Left ventricle myocardium inferior (tissue), 1 donor: ENCODE data around the gene ZNF76. TPM values are rescaled to one million over a fixed set of nuclear protein-coding genes. Genes with fewer than 3 reads are reported as not detected.

ENCODE experiments used
- DNase-seq: peaks from one replicate; pipeline ENCODE4 v3.0.0-alpha.2; 2020
- H3K27ac ChIP-seq: fragments of 200-600 bp; replicated peaks from 2 replicates; pipeline ENCODE4 v1.8.0; 2021
- H3K27me3 ChIP-seq: fragments of 200-600 bp; 2 replicates; pipeline ENCODE4 v1.8.0; 2021; ENCODE audit warnings: low read depth
- H3K36me3 ChIP-seq: fragments of 200-600 bp; 2 replicates; pipeline ENCODE4 v1.8.0; 2021
- H3K4me1 ChIP-seq: fragments of 200-600 bp; 2 replicates; pipeline ENCODE4 v1.8.0; 2021
- H3K4me3 ChIP-seq: fragments of 200-600 bp; 2 replicates; pipeline ENCODE4 v1.8.0; 2021; ENCODE audit warnings: mild to moderate bottlenecking, moderate library complexity
- H3K9me3 ChIP-seq: fragments of 200-600 bp; replicated peaks from 2 replicates; pipeline ENCODE4 v1.8.0; 2021
- intact Hi-C: fragments of 100-400 bp; cut with micrococcal nuclease; formaldehyde crosslinking; loops from one replicate; pipeline ENCODE4 v1.11.0; 2022
- total RNA-seq: library from RNA; stranded (reverse); fragmentation: NEBNext Ultra II Directional; extraction: Animal tissue kit (Norgen Biotek cat#: 25700); gene quantifications from one replicate; pipeline ENCODE4 v1.2.1, GENCODE V29; 2021
- TF ChIP-seq, protein P1 (sequence below): fragments of 200-600 bp; IDR thresholded peaks from 2 replicates; pipeline ENCODE4 v1.8.0; 2021; ENCODE audit warnings: antibody characterized with exemption, mild to moderate bottlenecking, borderline replicate concordance
- donor health status: DM: no; HTN: yes; CAD: no; lungs with severe emphysema.

Gene ZNF76
- total RNA-seq, 1 donor from 2014 or later: 38.7 TPM

- H3K4me3 ChIP-seq: no peak overlapping the region
- no peak for DNase-seq
- H3K27me3 ChIP-seq: no peaks in the 10 kb centered on the region
- H3K36me3 ChIP-seq: peaks cover 98% of the 10 kb centered on the region
- intact Hi-C loops: no loop called here
- TF ChIP-seq, protein P1, sequence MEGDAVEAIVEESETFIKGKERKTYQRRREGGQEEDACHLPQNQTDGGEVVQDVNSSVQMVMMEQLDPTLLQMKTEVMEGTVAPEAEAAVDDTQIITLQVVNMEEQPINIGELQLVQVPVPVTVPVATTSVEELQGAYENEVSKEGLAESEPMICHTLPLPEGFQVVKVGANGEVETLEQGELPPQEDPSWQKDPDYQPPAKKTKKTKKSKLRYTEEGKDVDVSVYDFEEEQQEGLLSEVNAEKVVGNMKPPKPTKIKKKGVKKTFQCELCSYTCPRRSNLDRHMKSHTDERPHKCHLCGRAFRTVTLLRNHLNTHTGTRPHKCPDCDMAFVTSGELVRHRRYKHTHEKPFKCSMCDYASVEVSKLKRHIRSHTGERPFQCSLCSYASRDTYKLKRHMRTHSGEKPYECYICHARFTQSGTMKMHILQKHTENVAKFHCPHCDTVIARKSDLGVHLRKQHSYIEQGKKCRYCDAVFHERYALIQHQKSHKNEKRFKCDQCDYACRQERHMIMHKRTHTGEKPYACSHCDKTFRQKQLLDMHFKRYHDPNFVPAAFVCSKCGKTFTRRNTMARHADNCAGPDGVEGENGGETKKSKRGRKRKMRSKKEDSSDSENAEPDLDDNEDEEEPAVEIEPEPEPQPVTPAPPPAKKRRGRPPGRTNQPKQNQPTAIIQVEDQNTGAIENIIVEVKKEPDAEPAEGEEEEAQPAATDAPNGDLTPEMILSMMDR: no peak
- H3K4me1 ChIP-seq: no peaks in the 10 kb centered on the region
- no peaks in the 10 kb centered on the region for H3K9me3 ChIP-seq
- H3K27ac ChIP-seq: no peak overlapping the region
Observed at GRCh38 chr6:35288834-35289233, 29.3 kb downstream of the ZNF76 start.

- H3K4me3 ChIP-seq: no peak overlapping the region
- H3K36me3 ChIP-seq: peaks cover 82% of the 10 kb centered on the region
- peaks cover 10% of the 10 kb centered on the region for H3K4me1 ChIP-seq
- TF ChIP-seq, protein P1: no peak
- DNase-seq: no peak
- intact Hi-C loops: no loop called here
- H3K27ac ChIP-seq: no peak overlapping the region
- H3K27me3 ChIP-seq: no peaks in the 10 kb centered on the region
- H3K9me3 ChIP-seq: no peaks in the 10 kb centered on the region
Observed at GRCh38 chr6:35291491-35291890, 32.0 kb downstream of the ZNF76 start.

- H3K4me3 ChIP-seq: no peak overlapping the region
- peaks cover 20% of the 10 kb centered on the region for H3K4me1 ChIP-seq
- H3K9me3 ChIP-seq: no peaks in the 10 kb centered on the region
- intact Hi-C loops: no loop called here
- H3K27me3 ChIP-seq: no peaks in the 10 kb centered on the region
- no peak for DNase-seq
- no peak overlapping the region for H3K27ac ChIP-seq
- TF ChIP-seq, protein P1: no peak
- H3K36me3 ChIP-seq: peaks cover 72% of the 10 kb centered on the region
Observed at GRCh38 chr6:35292494-35292893, 33.0 kb downstream of the ZNF76 start.

DNA sequence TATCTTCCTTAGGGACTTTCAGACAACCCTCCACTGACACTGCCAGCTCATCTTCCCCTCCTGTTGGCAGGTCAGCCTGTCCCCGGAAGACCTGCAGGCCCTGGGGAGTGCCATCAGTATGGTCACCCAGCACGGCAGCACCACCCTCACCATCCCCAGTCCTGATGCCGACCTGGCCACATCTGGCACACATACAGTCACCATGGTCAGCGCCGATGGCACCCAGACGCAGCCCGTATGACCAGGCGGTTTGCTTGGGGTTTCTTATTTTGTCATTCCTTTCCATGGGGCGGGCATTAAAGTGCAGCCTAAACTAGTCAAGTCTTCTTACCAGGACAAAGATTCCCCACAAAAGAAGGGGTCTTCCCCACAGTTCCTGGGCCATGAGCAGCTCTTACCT lies 34.1 kb downstream of the ZNF76 start:
- TF ChIP-seq, protein P1: no peak
- peaks cover 29% of the 10 kb centered on the region for H3K4me1 ChIP-seq
- peaks cover 60% of the 10 kb centered on the region for H3K36me3 ChIP-seq
- intact Hi-C loops: no loop called here
- H3K27ac ChIP-seq: no peak overlapping the region
- DNase-seq: no peak
- H3K27me3 ChIP-seq: no peaks in the 10 kb centered on the region
- H3K4me3 ChIP-seq: no peak overlapping the region
- no peaks in the 10 kb centered on the region for H3K9me3 ChIP-seq

DNA sequence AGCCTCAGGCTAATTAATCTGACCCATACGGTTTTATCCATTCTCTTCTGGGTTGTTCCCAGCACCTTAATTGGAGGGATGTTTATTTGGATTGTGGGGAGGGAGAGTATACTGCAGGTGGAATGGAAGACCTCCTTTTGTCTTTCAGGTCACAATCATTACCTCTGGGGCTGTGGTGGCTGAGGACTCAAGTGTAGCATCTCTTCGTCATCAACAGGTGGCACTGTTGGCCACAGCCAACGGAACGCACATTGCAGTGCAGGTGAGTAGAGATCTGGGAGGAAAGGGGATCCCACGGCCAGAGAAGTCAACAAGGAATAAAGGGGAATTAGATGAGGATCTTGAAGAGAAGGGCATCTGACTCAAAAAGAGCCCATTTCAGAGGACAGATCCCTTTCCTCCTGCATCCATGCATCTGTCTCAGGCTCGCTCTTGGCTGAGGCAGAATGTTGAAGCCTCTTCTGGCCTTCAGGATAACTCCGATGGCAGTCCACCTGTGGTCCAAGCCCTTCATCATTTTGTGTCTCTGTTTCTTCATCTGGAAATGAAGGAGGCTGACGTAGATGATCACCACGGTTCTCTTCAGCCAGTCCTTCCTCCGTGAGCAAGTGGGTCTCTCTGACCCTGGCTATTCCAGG lies 34.9 kb downstream of the ZNF76 start:
- H3K27ac ChIP-seq: no peak overlapping the region
- peaks cover 29% of the 10 kb centered on the region for H3K4me1 ChIP-seq
- intact Hi-C loops: no loop called here
- TF ChIP-seq, protein P1: peak; percentile 71
- no peaks in the 10 kb centered on the region for H3K27me3 ChIP-seq
- peaks cover 54% of the 10 kb centered on the region for H3K36me3 ChIP-seq
- H3K4me3 ChIP-seq: no peak overlapping the region
- no peak for DNase-seq
- no peaks in the 10 kb centered on the region for H3K9me3 ChIP-seq
